Stimulated activated CD4-positive, alpha-beta T cell treated with anti-CD3 and anti-CD28 coated beads, Interleukin-2, amount 100 ng/mL, for 4 hours (primary cell): ENCODE results near the gene THSD7A.

Experiments used
- DNase-seq: peaks from one replicate; pipeline ENCODE4 v3.0.0-alpha.2; 2020; ENCODE audit warnings: low read depth

Gene THSD7A

GRCh38 chr7:11810043-11810625, 21.9 kb downstream of the THSD7A start:
- no peak for DNase-seq

DNA sequence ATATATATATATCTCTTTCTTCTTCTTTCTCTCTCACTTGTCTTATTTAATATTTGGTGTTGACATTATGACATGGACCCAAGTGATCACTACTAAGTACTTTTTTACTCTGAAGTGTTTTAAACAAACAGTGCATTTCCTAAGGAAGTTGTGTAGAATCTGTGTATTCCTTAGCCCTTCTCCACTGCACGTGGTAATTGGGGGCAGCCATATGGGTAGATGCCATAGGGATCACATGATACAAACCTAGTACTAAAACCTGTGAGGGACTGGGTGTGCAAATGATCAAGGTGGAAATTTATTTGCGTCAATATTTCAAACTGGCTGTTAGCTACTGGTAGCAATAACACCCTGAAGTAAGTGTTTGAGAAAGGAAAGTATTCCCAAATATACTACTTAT, 25.0 kb downstream of the THSD7A start:
- DNase-seq: no peak

GRCh38 chr7:11804621-11805020, 27.4 kb downstream of the THSD7A start:
- no peak for DNase-seq

- DNase-seq: no peak
Measured at GRCh38 chr7:11795231-11795630, 36.8 kb downstream of the THSD7A start.

DNA sequence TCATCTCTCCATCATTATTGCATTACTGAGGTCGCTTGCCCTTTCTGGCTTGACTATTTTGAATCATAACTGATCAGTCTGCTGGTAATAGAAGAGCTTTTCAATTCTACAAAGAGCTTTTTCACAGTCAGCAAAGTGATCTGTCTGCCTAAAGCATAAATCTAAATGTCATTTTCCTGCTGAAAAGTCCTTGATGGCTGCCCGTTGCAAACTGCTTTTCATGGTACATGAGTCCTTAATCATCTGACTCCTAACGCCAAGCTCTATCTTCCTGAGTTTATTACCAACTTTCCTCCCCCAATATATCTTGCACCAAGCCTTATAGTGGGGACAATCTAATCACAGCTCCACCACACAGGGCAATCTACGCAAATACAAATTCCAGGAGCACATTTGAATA, 39.8 kb downstream of the THSD7A start:
- no peak for DNase-seq

DNA sequence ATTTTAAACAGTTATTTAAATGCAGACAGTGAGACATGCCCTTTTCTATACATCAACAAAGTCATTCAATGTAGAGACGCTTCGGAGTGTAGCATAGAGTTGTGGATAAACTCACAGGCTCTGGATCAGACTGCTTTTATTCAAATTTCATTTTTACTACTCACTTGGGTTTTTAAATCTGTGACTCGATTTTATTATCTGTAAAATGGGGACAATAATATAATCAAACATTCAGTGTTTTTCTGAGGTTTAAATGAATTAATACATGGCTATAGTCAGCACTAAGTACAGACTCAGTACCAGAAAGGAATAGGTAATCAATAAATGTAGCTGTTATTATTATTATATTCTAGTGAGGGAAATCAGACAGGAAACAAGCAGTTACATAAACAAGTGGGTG, 43.4 kb downstream of the THSD7A start:
- DNase-seq: no peak

- DNase-seq: no peak
Measured at GRCh38 chr7:11787534-11787933, 44.5 kb downstream of the THSD7A start.

- no peak for DNase-seq
Measured at GRCh38 chr7:11786186-11786585, 45.8 kb downstream of the THSD7A start.

DNA sequence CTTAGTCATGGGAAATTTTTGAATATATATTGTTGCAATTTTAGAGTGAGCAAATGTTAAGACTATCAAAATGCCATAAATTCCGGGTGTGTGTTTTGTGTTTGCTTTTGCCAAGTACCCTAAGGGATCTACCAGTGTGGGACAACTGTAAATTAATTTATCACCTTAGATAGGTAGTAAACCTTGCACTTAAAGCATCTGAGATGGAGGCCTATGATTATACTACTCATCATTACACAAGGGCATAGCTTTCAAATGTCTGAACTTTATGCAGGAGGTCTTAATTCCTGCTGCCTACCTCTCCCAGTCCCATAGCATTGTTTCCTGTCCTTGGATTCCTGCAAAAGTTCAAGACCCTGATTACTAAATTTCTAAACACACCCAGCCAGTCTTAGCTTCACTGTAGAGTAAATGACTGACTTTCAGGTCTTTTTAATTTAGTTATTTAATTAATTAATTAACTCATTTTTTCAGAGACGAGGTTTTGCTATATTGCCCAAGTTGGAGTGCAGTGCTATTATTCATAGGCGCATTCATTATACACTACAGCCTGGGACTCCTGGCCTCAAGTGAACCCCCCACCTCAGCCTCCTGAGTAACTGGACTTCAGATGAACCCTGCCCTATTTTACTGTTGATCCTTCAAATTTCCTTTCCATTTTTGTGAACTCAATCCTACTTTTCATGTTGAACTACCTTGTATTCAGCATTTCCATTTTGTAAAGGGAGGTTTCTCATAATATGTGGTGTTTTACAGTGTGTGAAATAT, 47.0 kb downstream of the THSD7A start:
- no peak for DNase-seq

DNA sequence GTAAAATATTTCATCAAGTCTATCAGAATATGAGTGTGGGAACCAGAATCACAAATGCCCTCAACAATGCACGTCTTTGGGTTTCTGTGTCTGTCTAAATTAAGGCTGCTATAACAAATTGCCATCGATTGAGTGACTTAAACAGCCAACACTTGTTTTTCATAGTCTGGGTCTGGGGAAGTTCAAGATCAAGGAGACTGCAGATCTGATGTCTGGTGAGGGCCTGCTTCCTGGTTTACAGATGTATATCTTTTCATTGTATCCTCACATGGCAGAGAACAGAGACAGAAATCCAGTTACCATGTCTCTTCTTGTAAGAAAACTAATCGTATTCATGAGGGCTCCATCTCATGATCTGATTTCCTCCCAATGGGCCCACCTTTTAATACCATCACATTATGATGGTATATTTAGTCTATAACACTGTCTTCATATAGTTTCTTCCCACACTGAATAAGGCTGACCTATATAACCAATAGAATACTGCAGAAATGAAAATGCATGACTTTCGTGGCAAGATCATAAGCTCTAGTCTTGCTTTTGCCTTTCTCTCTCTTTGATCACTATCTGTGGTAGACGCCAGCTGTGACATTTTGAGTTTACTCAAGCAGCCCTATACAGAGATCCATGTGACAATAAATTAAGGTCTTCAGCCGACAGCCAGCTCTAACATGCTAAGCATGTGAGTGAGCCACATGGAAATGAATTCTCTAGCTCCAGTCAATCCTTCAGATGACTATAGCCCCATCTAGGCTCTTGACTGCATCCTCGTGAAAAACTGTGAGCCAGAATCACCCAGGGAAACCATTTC, 51.9 kb downstream of the THSD7A start:
- DNase-seq: no peak

GRCh38 chr7:11776039-11776438, 56.0 kb downstream of the THSD7A start:
- DNase-seq: no peak

- no peak for DNase-seq
Measured at GRCh38 chr7:11775401-11775800, 56.6 kb downstream of the THSD7A start.

DNA sequence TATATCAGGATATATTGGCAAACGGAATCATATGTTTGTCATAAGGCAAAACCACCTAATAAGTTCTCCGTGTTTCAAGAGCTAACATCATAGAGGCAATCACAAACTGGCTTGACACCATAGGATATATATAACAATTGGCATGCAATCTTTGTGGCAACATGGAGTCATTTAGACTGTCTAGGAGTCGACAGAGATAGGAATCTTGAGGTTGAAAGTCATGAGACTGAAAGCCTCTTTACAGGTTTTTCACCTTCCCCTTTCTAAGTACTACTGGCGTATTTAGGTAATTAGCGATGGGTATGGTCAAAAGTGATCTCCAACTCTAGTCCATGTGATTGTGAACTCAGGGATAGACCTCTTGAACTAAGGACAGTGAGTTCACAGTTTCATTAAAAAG, 63.7 kb downstream of the THSD7A start:
- DNase-seq: no peak

DNA sequence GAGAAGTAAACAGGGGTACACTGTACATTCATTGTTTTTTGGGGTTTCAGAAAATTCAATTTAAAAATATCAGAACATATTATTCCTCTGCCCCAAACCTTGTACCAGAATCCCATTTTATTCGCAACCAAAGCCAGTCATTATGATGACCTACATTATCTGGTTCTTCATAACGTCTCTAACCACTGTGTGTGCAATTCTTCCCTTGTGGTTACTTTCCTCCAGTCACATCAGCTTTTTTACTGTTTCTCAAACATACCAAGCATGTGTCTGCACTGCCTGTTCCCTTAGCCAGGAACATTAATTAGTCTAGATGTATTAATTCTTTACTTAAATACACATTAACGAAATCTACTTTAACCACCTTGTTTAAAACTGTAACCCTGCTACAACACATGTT, 64.8 kb downstream of the THSD7A start:
- no peak for DNase-seq

DNA sequence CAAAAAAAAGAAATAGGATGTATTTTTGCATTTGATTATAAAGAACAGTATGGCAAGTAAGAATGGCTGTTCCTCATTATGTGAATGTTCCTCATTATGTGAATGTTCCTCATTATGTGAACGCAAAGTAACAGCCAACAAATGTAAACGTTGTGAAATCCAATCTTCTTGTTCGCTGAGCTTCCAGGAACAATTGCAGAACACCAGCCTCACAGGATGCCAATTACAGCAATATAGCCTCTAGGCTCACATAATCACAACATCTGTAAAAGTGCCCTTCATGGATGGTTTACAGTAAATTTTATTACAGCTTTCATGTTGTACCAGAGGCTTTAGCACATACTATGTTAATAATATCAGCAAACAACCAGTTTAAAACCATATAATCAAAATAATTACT, 71.6 kb downstream of the THSD7A start:
- DNase-seq: no peak

GRCh38 chr7:11758627-11759111, 73.3 kb downstream of the THSD7A start:
- no peak for DNase-seq

- no peak for DNase-seq
Measured at GRCh38 chr7:11757153-11757552, 74.8 kb downstream of the THSD7A start.

DNA sequence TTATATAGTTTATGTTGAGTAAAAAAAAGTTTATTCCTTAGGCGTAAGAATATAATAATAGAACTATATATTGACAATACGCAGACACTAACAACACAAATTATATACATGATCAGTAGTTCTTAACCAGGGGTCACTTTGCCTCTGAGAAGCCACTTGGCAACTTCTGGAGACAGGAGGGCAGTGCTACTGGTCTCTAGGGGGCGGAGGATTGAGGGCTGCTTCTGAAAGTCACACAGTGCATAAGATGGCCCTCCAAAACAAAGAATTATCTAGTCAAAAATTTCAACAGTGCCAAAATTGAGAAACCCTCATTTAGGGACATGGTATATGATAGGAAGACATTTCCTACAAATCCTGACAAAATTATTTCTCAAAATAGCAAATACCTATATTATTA, 77.1 kb downstream of the THSD7A start:
- DNase-seq: no peak

- no peak for DNase-seq
Measured at GRCh38 chr7:11754123-11754522, 77.9 kb downstream of the THSD7A start.

DNA sequence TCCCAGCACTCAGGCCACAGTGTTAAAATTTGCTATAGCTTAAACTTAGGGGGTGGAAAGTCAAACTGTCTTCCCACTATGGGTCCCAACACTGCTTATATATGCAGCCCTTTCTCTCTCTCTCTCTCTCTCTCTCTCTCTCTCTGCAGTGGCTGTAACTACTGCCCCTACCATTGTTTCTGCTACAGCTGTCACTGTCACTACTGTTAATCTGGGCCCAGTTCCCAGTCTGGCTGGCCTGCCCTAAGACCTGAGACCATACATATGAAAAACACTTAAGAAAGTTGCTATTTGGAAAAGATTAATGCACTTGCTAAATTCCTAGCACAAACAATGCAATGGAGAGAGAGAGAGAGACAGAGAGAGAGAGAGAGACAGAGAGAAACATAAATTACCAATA, 78.6 kb downstream of the THSD7A start:
- no peak for DNase-seq

GRCh38 chr7:11751807-11752389, 80.1 kb downstream of the THSD7A start:
- no peak for DNase-seq

GRCh38 chr7:11751315-11751714, 80.7 kb downstream of the THSD7A start:
- DNase-seq: no peak

DNA sequence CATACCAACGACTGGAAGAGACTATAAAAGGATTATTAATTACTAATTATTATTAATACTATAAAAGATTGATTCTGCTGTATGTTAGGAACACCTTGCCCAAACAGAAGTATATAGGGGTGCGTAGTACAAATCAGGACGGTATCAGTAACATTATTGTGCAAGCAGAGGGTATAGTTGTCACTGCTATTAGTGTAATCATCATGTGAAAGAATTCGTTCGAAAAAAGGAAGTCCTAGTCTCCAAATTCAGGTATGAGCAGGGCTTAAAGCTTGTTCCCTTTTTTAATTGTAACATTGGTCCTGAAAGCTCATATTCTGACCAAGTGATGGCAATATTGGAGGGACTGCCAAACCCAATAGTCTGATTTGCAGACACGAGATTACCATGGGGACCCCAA, 81.8 kb downstream of the THSD7A start:
- no peak for DNase-seq
